ENCODE measurements around the gene ZNF428.
A peak's percentile ranks its signal among the peaks of the same experiment; 100 is the strongest.
"Not testable (repeated sequence)": the region's sequence is repeated elsewhere in the genome, so short reads cannot be mapped to it uniquely, and the experiment has no call there.

ZNF428 gene

GRCh38 chr19:43591904-43592772, 27.3 kb downstream of the ZNF428 start:
- DNase-seq = no peak

- no peak for DNase-seq
Observed at GRCh38 chr19:43589678-43590077, 29.8 kb downstream of the ZNF428 start.

GRCh38 chr19:43589277-43589676, 30.2 kb downstream of the ZNF428 start:
- DNase-seq = no peak

GRCh38 chr19:43587029-43587428, 32.4 kb downstream of the ZNF428 start:
- DNase-seq = not testable (repeated sequence)

GRCh38 chr19:43586346-43586745, 33.1 kb downstream of the ZNF428 start:
- no peak for DNase-seq

GRCh38 chr19:43584484-43584883, 34.9 kb downstream of the ZNF428 start:
- DNase-seq = no peak

- no peak for DNase-seq
Observed at GRCh38 chr19:43582495-43582894, 36.9 kb downstream of the ZNF428 start.

GRCh38 chr19:43581467-43581866, 38.0 kb downstream of the ZNF428 start:
- no peak for DNase-seq

GRCh38 chr19:43578787-43579186, 40.6 kb downstream of the ZNF428 start:
- DNase-seq = no peak

- DNase-seq = no peak
Observed at GRCh38 chr19:43575955-43576878, 43.2 kb downstream of the ZNF428 start.

GRCh38 chr19:43575156-43575950, 44.1 kb downstream of the ZNF428 start, which contains the start of the genes PINLYP and XRCC1:
Gene PINLYP (plus strand): TSS chr19:43575801. CDS start chr19:43577192, 1,391 bp downstream.
Gene XRCC1 (minus strand): TSS chr19:43575527. CDS start chr19:43575458, 69 bp downstream.
- DNase-seq = peak; percentile 98

GRCh38 chr19:43574424-43575155, 44.8 kb downstream of the ZNF428 start:
- DNase-seq = no peak

GRCh38 chr19:43572171-43572588, 47.2 kb downstream of the ZNF428 start:
- DNase-seq = no peak

- DNase-seq = no peak
Observed at GRCh38 chr19:43570174-43570791, 49.1 kb downstream of the ZNF428 start.

GRCh38 chr19:43569657-43570056, 49.8 kb downstream of the ZNF428 start:
- no peak for DNase-seq

- DNase-seq = peak; percentile 51
Observed at GRCh38 chr19:43564800-43565199, 54.6 kb downstream of the ZNF428 start.

GRCh38 chr19:43563816-43564457, 55.5 kb downstream of the ZNF428 start:
- no peak for DNase-seq

GRCh38 chr19:43562698-43563241, 56.7 kb downstream of the ZNF428 start:
- no peak for DNase-seq

- no peak for DNase-seq
Observed at GRCh38 chr19:43562226-43562697, 57.2 kb downstream of the ZNF428 start.

Data from DMS79 (cell line).